HepG2 (cell line): ENCODE measurements around the gene KBTBD13. TPM values are rescaled to one million over a fixed set of nuclear protein-coding genes. Genes with fewer than 3 reads are reported as not detected.

Experiments
- FOXA3 ChIP-seq: IDR thresholded peaks from 2 replicates; pipeline ENCODE4 v1.6.1; 2016; ENCODE audit warnings: missing genetic modification reagents, missing compliant biosample characterization
- KMT2B ChIP-seq: IDR thresholded peaks from 2 replicates; pipeline ENCODE4 v1.6.1; 2016; ENCODE audit warnings: missing genetic modification reagents, missing compliant biosample characterization
- ONECUT2 ChIP-seq: sonication (generic); formaldehyde crosslinking; IDR thresholded peaks from 2 replicates; pipeline ENCODE4 v1.4.0; 2020; ENCODE audit warnings: missing genetic modification reagents
- PHB2 ChIP-seq: fragments of 450-650 bp; IDR thresholded peaks from 2 replicates; pipeline ENCODE4 v1.6.1; 2018; ENCODE audit not compliant: partially characterized antibody
- PHF5A ChIP-seq: IDR thresholded peaks from one replicate; pipeline ENCODE4 v1.6.1; 2018; ENCODE audit warnings: low read depth, missing genetic modification reagents; ENCODE audit not compliant: unreplicated experiment
- RAD21 ChIP-seq: fragments of 450-650 bp; formaldehyde crosslinking; IDR thresholded peaks from 2 replicates; pipeline ENCODE4 v1.5.0; 2020; ENCODE audit warnings: mild to moderate bottlenecking
- REPIN1 ChIP-seq: sonication (generic); formaldehyde crosslinking; IDR thresholded peaks from 2 replicates; pipeline ENCODE4 v1.8.0; 2022; ENCODE audit warnings: missing genetic modification reagents, low read depth, mild to moderate bottlenecking, borderline replicate concordance
- RFXANK ChIP-seq: IDR thresholded peaks from 2 replicates; pipeline ENCODE4 v1.6.1; 2016
- SMARCE1 ChIP-seq: fragments of 450-650 bp; IDR thresholded peaks from 2 replicates; pipeline ENCODE4 v1.6.1; 2017; ENCODE audit warnings: borderline replicate concordance
- TFAP4 ChIP-seq: sonication (generic); IDR thresholded peaks from 2 replicates; pipeline ENCODE4 v1.6.1; 2016; ENCODE audit warnings: low read depth, borderline replicate concordance
- TRIM24 ChIP-seq: sonication (generic); formaldehyde crosslinking; IDR thresholded peaks from 2 replicates; pipeline ENCODE4 v1.8.0; 2022; ENCODE audit warnings: mild to moderate bottlenecking, missing genetic modification reagents
- ZBTB20 ChIP-seq: sonication (generic); formaldehyde crosslinking; IDR thresholded peaks from 2 replicates; pipeline ENCODE4 v1.8.1; 2023; ENCODE audit warnings: missing genetic modification reagents, low read depth, mild to moderate bottlenecking, borderline replicate concordance
- ZKSCAN5 ChIP-seq: sonication (generic); formaldehyde crosslinking; IDR thresholded peaks from 2 replicates; pipeline ENCODE4 v1.5.1; 2020; ENCODE audit warnings: mild to moderate bottlenecking, missing genetic modification reagents
- ZNF18 ChIP-seq: sonication (generic); formaldehyde crosslinking; IDR thresholded peaks from 2 replicates; pipeline ENCODE4 v1.8.0; 2022; ENCODE audit warnings: mild to moderate bottlenecking, missing genetic modification reagents; ENCODE audit not compliant: insufficient replicate concordance
- ZNF326 ChIP-seq: sonication (generic); formaldehyde crosslinking; IDR thresholded peaks from 2 replicates; pipeline ENCODE4 v1.4.0; 2020; ENCODE audit warnings: missing genetic modification reagents, borderline replicate concordance
- ZNF670 ChIP-seq: sonication (generic); formaldehyde crosslinking; IDR thresholded peaks from 2 replicates; pipeline ENCODE4 v1.8.0; 2022; ENCODE audit warnings: mild to moderate bottlenecking, missing genetic modification reagents, borderline replicate concordance
- ZNF720 ChIP-seq: sonication (generic); formaldehyde crosslinking; IDR thresholded peaks from 2 replicates; pipeline ENCODE4 v1.4.0; 2020; ENCODE audit warnings: missing genetic modification reagents
- polyA plus RNA-seq, 8 experiments: library from polyadenylated mRNA; depleted of rRNA in 3 of 8; stranded (reverse) in 7 of 8; unstranded in 1 of 8; fragments of >200 nt; fragmentation: Illumina TruSeq in 4 of 8; extraction: Trizol in 4 of 8; gene quantifications; 2 replicates each; pipeline versions ENCODE4 v1.2.1 to v1.2.3, GENCODE V29; 2011 to 2016; ENCODE audit warnings: low read depth in 4 of 8, missing spikeins in 1 of 8, mixed read lengths in 1 of 8; ENCODE audit not compliant: insufficient read depth in 1 of 8
- total RNA-seq, 5 experiments: library from RNA; depleted of rRNA; stranded (reverse); fragments of >200 nt; fragmentation: Illumina TruSeq; extraction: Trizol; gene quantifications; 2 replicates each; pipeline ENCODE4 v1.2.3, GENCODE V29; 2016; ENCODE audit warnings: low read depth in 1 of 5
- TF ChIP-seq, protein P1 (sequence below): IDR thresholded peaks from 2 replicates; pipeline ENCODE4 v1.6.1; 2016; ENCODE audit warnings: missing compliant biosample characterization, missing genetic modification reagents, borderline replicate concordance
- TF ChIP-seq, protein P2 (sequence below): sonication (generic); formaldehyde crosslinking; IDR thresholded peaks from 2 replicates; pipeline ENCODE4 v1.8.1; 2023; ENCODE audit warnings: missing genetic modification reagents, inconsistent platforms, borderline replicate concordance
- TF ChIP-seq, protein P3 (sequence below): IDR thresholded peaks from 2 replicates; pipeline ENCODE4 v1.6.1; 2016; ENCODE audit warnings: low read depth, missing genetic modification reagents, missing compliant biosample characterization

The KBTBD13 gene
- total and polyA plus RNA-seq, 2 of the 13 experiments (the other 11 are each of a cell fraction or from before 2014, with no cell fraction given), result not detected

- peak; percentile 18; the same call in 1 of the 2 replicates for TF ChIP-seq TFAP4
- TF ChIP-seq, protein P1, sequence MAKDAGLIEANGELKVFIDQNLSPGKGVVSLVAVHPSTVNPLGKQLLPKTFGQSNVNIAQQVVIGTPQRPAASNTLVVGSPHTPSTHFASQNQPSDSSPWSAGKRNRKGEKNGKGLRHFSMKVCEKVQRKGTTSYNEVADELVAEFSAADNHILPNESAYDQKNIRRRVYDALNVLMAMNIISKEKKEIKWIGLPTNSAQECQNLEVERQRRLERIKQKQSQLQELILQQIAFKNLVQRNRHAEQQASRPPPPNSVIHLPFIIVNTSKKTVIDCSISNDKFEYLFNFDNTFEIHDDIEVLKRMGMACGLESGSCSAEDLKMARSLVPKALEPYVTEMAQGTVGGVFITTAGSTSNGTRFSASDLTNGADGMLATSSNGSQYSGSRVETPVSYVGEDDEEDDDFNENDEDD (CRISPR knock-in tag), result no peak
- TF ChIP-seq ZBTB20, result no peak
- TF ChIP-seq ONECUT2 (CRISPR knock-in tag), result no peak
- no peak for TF ChIP-seq PHB2
- no peak for TF ChIP-seq ZNF720 (CRISPR knock-in tag)
- TF ChIP-seq TRIM24, result no peak
- TF ChIP-seq RAD21 (CRISPR knock-in tag), result peak; percentile 98
- TF ChIP-seq, protein P2, sequence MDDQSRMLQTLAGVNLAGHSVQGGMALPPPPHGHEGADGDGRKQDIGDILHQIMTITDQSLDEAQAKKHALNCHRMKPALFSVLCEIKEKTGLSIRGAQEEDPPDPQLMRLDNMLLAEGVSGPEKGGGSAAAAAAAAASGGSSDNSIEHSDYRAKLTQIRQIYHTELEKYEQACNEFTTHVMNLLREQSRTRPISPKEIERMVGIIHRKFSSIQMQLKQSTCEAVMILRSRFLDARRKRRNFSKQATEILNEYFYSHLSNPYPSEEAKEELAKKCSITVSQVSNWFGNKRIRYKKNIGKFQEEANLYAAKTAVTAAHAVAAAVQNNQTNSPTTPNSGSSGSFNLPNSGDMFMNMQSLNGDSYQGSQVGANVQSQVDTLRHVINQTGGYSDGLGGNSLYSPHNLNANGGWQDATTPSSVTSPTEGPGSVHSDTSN (CRISPR knock-in tag), result no peak
- TF ChIP-seq SMARCE1, result no peak
- TF ChIP-seq ZNF18 (CRISPR knock-in tag), result no peak
- peak; percentile 92 for TF ChIP-seq REPIN1 (CRISPR knock-in tag)
- TF ChIP-seq ZNF326 (CRISPR knock-in tag), result no peak
- no peak for TF ChIP-seq KMT2B
- peak; percentile 59; the same call in 1 of the 2 replicates for TF ChIP-seq ZNF670 (CRISPR knock-in tag)
- no peak for TF ChIP-seq ZKSCAN5 (CRISPR knock-in tag)
- peak; percentile 67; the same call in 1 of the 2 replicates for TF ChIP-seq FOXA3 (CRISPR knock-in tag)
- TF ChIP-seq, protein P3, sequence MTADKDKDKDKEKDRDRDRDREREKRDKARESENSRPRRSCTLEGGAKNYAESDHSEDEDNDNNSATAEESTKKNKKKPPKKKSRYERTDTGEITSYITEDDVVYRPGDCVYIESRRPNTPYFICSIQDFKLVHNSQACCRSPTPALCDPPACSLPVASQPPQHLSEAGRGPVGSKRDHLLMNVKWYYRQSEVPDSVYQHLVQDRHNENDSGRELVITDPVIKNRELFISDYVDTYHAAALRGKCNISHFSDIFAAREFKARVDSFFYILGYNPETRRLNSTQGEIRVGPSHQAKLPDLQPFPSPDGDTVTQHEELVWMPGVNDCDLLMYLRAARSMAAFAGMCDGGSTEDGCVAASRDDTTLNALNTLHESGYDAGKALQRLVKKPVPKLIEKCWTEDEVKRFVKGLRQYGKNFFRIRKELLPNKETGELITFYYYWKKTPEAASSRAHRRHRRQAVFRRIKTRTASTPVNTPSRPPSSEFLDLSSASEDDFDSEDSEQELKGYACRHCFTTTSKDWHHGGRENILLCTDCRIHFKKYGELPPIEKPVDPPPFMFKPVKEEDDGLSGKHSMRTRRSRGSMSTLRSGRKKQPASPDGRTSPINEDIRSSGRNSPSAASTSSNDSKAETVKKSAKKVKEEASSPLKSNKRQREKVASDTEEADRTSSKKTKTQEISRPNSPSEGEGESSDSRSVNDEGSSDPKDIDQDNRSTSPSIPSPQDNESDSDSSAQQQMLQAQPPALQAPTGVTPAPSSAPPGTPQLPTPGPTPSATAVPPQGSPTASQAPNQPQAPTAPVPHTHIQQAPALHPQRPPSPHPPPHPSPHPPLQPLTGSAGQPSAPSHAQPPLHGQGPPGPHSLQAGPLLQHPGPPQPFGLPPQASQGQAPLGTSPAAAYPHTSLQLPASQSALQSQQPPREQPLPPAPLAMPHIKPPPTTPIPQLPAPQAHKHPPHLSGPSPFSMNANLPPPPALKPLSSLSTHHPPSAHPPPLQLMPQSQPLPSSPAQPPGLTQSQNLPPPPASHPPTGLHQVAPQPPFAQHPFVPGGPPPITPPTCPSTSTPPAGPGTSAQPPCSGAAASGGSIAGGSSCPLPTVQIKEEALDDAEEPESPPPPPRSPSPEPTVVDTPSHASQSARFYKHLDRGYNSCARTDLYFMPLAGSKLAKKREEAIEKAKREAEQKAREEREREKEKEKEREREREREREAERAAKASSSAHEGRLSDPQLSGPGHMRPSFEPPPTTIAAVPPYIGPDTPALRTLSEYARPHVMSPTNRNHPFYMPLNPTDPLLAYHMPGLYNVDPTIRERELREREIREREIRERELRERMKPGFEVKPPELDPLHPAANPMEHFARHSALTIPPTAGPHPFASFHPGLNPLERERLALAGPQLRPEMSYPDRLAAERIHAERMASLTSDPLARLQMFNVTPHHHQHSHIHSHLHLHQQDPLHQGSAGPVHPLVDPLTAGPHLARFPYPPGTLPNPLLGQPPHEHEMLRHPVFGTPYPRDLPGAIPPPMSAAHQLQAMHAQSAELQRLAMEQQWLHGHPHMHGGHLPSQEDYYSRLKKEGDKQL (CRISPR knock-in tag), result no peak
- no peak for TF ChIP-seq RFXANK (CRISPR knock-in tag)
- peak; percentile 49 for TF ChIP-seq PHF5A (CRISPR knock-in tag)
These were observed 43.6 kb upstream of the KBTBD13 start (continued) for GRCh38 chr15:65032801-65033537.
